Uterus (tissue), 4 donors: ENCODE data around the gene UQCRH. TPM values are rescaled to one million over a fixed set of nuclear protein-coding genes. Genes with fewer than 3 reads are reported as not detected.
"Not testable (repeated sequence)": the region's sequence is repeated elsewhere in the genome, so short reads cannot be mapped to it uniquely, and the experiment has no call there.

Experiments used
- DNase-seq, 2 donors: peaks; one replicate each; pipeline ENCODE4 v3.0.0-alpha.2; 2019 to 2020
- H3K27ac ChIP-seq, 2 donors: fragments of 200-600 bp; sonication (generic); 1 replicate in 1 of 2; 2 replicates in 1 of 2; pipeline ENCODE4 v1.5.1; 2016 to 2018
- H3K27me3 ChIP-seq, 2 donors: fragments of 200-600 bp; sonication (generic); one replicate each; pipeline ENCODE4 v1.5.1; 2018 to 2019; ENCODE audit warnings: control low read depth in 1 of 2
- H3K36me3 ChIP-seq, 2 donors: fragments of 200-600 bp; sonication (generic); one replicate each; pipeline ENCODE4 v1.5.1; 2019; ENCODE audit warnings: control low read depth in 1 of 2
- H3K4me1 ChIP-seq, 2 donors: fragments of 200-600 bp; sonication (generic); one replicate each; pipeline ENCODE4 v1.5.1; 2018 to 2019; ENCODE audit warnings: control low read depth in 1 of 2
- H3K4me3 ChIP-seq, 2 donors: fragments of 200-600 bp; sonication (generic); 1 replicate in 1 of 2; 2 replicates in 1 of 2; pipeline ENCODE4 v1.5.1; 2018 to 2019; ENCODE audit warnings: mild to moderate bottlenecking in 1 of 2
- H3K9me3 ChIP-seq, 2 donors: fragments of 200-600 bp; sonication (generic); one replicate each; pipeline ENCODE4 v1.5.1; 2019; ENCODE audit warnings: control low read depth in 1 of 2
- POLR2A ChIP-seq, 2 donors: fragments of 450-650 bp; IDR thresholded peaks; one replicate each; pipeline ENCODE4 v1.6.1; 2016; ENCODE audit warnings: antibody characterized with exemption in 2 of 2, mild to moderate bottlenecking in 1 of 2, moderate library complexity in 1 of 2
- intact Hi-C: fragments of 100-400 bp; cut with DNase I; formaldehyde crosslinking; loops from one replicate; pipeline ENCODE4 v1.15.1; 2023; ENCODE audit warnings: low total_unique reads
- total RNA-seq, 4 donors: library from RNA; depleted of rRNA in 3 of 4; stranded (reverse); fragments of >200 nt in 3 of 4; gene quantifications; one replicate each; pipeline versions ENCODE4 v1.1.0 to v1.2.4, GENCODE V29; 2014 to 2023
- TF ChIP-seq, protein P1 (sequence below), 4 experiments: fragments of 200-600 bp in 2 of 4; fragments of 450-650 bp in 2 of 4; sonication (generic) in 2 of 4; IDR thresholded peaks; one replicate each; pipeline ENCODE4 v1.5.1; 2016 to 2019; ENCODE audit warnings: antibody characterized with exemption in 4 of 4, mild to moderate bottlenecking in 2 of 4, moderate library complexity in 1 of 4
- donor health status: DM: yes; HTN: yes; CAD: no.

Gene UQCRH
- total RNA-seq, 4 donors from 2014 or later = 111 to 354 (median 296) TPM

GRCh38 chr1:46322191-46322590, 18.7 kb downstream of the UQCRH start:
- H3K4me3 ChIP-seq, H3K27me3 ChIP-seq, H3K9me3 ChIP-seq, H3K36me3 ChIP-seq, H3K27ac ChIP-seq, H3K4me1 ChIP-seq, DNase-seq, intact Hi-C loops: not testable (repeated sequence)

- intact Hi-C loops, H3K4me3 ChIP-seq, H3K27me3 ChIP-seq, H3K27ac ChIP-seq, H3K4me1 ChIP-seq, H3K36me3 ChIP-seq, DNase-seq, H3K9me3 ChIP-seq: not testable (repeated sequence)
These were observed 22.0 kb downstream of the UQCRH start for GRCh38 chr1:46325285-46326076.

DNA sequence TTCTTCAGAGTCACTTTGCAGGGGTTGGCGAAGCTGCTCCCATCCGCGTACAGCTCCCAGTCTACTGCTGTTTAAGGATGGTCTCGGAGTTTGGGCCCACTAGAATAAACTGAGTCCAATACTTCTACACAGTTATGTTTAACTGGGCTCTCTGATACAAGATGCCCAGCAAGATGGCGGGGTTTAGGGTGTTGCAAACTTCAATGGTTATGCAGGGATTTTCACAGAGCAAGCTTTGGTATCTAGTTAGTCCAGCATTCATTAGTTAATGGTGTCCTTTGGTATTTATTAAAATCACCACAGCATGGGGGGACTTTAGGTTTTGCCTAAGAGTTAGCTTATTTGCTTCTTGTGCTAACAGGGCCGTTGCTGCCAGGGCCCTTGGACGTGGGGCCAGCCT, 24.7 kb downstream of the UQCRH start:
- H3K27ac ChIP-seq, DNase-seq, H3K4me3 ChIP-seq, intact Hi-C loops, H3K4me1 ChIP-seq, H3K36me3 ChIP-seq, H3K9me3 ChIP-seq, H3K27me3 ChIP-seq: not testable (repeated sequence)

DNA sequence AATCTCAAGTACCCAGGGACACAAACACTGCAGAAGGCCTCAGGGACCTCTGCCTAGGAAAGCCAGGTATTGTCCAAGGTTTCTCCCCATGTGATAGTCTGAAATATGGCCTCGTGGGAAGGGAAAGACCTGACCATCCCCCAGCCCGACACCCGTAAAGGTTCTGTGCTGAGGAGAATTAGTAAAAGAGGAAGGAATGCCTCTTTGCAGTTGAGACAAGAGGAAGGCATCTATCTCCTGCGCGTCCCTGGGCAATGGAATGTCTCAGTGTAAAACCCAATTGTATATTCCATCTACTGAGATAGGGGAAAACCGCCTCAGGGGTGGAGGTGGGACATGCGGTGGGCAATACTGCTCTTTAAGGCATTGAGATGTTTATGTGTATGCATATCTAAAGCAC, 26.3 kb downstream of the UQCRH start:
- not testable (repeated sequence) for H3K36me3 ChIP-seq

DNA sequence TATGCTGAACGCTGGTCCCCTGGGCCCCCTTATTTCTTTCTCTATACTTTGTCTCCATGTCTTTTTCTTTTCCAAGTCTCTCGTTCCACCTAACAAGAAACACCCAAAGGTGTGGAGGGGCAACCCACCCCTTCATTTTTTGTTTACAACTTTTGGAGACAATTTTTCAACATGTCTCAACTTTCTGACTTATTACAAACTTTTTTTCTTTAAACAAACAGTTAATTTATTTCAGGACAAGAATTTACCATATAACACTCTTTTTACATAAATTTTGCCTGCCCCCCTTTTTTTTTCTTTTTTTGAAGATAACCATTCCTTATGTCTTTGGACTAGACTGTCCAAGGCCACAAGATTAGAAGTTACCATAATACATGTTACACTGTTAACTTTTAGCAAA, 26.9 kb downstream of the UQCRH start:
- H3K9me3 ChIP-seq, DNase-seq, H3K4me3 ChIP-seq, H3K36me3 ChIP-seq, H3K27ac ChIP-seq, intact Hi-C loops, H3K4me1 ChIP-seq, H3K27me3 ChIP-seq: not testable (repeated sequence)

More for the DNA sequence above, 26.3 kb downstream of the UQCRH start:
- DNase-seq, H3K9me3 ChIP-seq, H3K27ac ChIP-seq, H3K4me3 ChIP-seq, H3K4me1 ChIP-seq, H3K27me3 ChIP-seq, intact Hi-C loops: not testable (repeated sequence)

DNA sequence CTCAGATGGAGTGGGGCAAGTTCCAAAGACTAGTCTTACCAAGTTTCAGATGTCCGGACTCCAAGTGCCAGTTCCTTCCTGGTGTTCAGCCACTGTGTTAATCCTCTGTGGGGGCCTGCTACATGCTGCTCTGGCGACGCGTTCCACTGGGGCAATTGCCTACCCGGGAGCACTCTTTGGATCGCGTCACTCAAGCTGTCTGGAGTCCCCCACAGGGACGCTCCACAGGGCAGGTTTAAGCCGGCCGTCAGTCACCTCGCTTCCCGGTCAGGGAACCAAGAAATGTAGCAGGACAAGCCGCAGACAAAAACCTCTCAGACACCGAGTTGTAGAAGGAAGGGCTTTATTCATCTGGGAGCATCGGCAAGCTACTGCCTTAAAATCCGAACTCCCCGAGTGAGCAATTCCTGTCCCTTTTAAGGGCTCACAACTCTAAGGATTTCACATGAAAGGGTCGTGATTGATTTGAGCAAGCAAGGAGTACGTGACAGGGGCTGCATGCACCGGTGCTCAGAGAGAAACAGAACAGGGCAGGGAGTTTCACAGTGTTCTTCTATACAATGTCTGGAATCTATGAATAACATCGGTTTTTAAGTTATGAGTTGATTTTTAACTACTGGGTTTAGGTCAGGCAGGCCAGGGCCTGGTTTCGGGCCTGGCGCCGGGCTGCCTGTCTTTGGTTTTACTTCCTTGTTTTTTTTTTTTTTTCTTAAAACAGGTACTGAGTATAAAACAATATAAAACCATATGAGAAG, 28.5 kb downstream of the UQCRH start:
- H3K4me3 ChIP-seq, H3K27ac ChIP-seq, H3K36me3 ChIP-seq, H3K27me3 ChIP-seq, intact Hi-C loops, H3K9me3 ChIP-seq, DNase-seq, H3K4me1 ChIP-seq: not testable (repeated sequence)

GRCh38 chr1:46333300-46334029, 30.0 kb downstream of the UQCRH start:
- H3K4me3 ChIP-seq = no peak overlapping the region

More at GRCh38 chr1:46333300-46334029, 30.0 kb downstream of the UQCRH start:
- H3K27ac ChIP-seq = no peak overlapping the region
- no peaks in the 10 kb centered on the region for H3K4me1 ChIP-seq
- intact Hi-C loops = no loop called here
- no peaks in the 10 kb centered on the region for H3K36me3 ChIP-seq
- no peaks in the 10 kb centered on the region for H3K9me3 ChIP-seq
- no peaks in the 10 kb centered on the region for H3K27me3 ChIP-seq
- TF ChIP-seq, protein P1, sequence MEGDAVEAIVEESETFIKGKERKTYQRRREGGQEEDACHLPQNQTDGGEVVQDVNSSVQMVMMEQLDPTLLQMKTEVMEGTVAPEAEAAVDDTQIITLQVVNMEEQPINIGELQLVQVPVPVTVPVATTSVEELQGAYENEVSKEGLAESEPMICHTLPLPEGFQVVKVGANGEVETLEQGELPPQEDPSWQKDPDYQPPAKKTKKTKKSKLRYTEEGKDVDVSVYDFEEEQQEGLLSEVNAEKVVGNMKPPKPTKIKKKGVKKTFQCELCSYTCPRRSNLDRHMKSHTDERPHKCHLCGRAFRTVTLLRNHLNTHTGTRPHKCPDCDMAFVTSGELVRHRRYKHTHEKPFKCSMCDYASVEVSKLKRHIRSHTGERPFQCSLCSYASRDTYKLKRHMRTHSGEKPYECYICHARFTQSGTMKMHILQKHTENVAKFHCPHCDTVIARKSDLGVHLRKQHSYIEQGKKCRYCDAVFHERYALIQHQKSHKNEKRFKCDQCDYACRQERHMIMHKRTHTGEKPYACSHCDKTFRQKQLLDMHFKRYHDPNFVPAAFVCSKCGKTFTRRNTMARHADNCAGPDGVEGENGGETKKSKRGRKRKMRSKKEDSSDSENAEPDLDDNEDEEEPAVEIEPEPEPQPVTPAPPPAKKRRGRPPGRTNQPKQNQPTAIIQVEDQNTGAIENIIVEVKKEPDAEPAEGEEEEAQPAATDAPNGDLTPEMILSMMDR (IDR thresholded peaks at IDR 0.05) = no peak
- no peak for TF ChIP-seq POLR2A (IDR thresholded peaks at IDR 0.05)
- no peak for DNase-seq
